HCT116 (cell line): ENCODE results near the gene SLC27A5. TPM values are rescaled to one million over a fixed set of nuclear protein-coding genes. Genes with fewer than 3 reads are reported as not detected.

ENCODE experiments used
- ATAC-seq: fragments of 200-7000 bp; cut with Tn5 transposase; 2 replicates; pipeline ENCODE4 v1.9.1; 2020; ENCODE audit warnings: mild to moderate bottlenecking, moderate library complexity
- BruUV-seq: library from RNA; stranded (reverse); fragments of 400-500 nt; replicated peaks from 2 replicates; lab custom pipeline; 2021; lab: Mats Ljungman, UMichigan
- CTCF ChIA-PET: fragments of 300-600 bp; sonication (Branson Sonifier 250); formaldehyde crosslinking; loops from one replicate; lab custom pipeline; 2021; ENCODE audit warnings: antibody characterized with exemption; lab: Charles Lee
- POLR2A ChIA-PET: fragments of 300-600, 350-600 bp; sonication (Branson Sonifier 250); formaldehyde crosslinking; loops from one replicate; lab custom pipeline; 2021; ENCODE audit warnings: antibody characterized with exemption; lab: Charles Lee
- RAD21 ChIA-PET, 2 experiments: fragments of 300-600 bp; sonication (Branson Sonifier 250); formaldehyde crosslinking; loops; one replicate each; lab custom pipeline; 2023; ENCODE audit warnings: low total read pairs in 2 of 2; ENCODE audit not compliant: uncharacterized antibody in 2 of 2, unreplicated experiment in 2 of 2, low non-redundant PET in 1 of 2; lab: Charles Lee
- DNase-seq: peaks from one replicate; pipeline ENCODE4 v3.0.0-alpha.2; 2010; ENCODE audit warnings: low read depth, low spot score
- H2AFZ ChIP-seq: fragments of 200-600 bp; shearing (Covaris generic), sonication (generic); 2 replicates; pipeline ENCODE4 v1.6.1; 2017; ENCODE audit warnings: low read depth, mixed run types, mixed read lengths, antibody characterized with exemption, low read length; ENCODE audit not compliant: poor library complexity, severe bottlenecking
- H3K27ac ChIP-seq: 2 replicates; pipeline ENCODE4 v1.5.1; 2012; ENCODE audit warnings: low read depth, low read length
- H3K27me3 ChIP-seq: fragments of 200-600 bp; sonication (generic); 2 replicates; pipeline ENCODE4 v1.6.1; 2016; ENCODE audit warnings: mixed run types, low read length, mixed read lengths; ENCODE audit not compliant: insufficient read depth
- H3K36me3 ChIP-seq, 2 experiments: fragments of 200-500 bp in 1 of 2; fragments of 200-600 bp in 1 of 2; sonication (Bioruptor generic) in 1 of 2; sonication (generic) in 1 of 2; 2 replicates each; pipeline versions ENCODE4 v1.5.1 to v1.6.1; 2014 to 2016; ENCODE audit warnings: low read length in 2 of 2, inconsistent platforms in 1 of 2, mixed read lengths in 1 of 2, mixed run types in 1 of 2; ENCODE audit not compliant: insufficient read depth in 2 of 2, control insufficient read depth in 1 of 2
- H3K4me1 ChIP-seq, 2 experiments: fragments of 200-600 bp in 1 of 2; sonication (generic) in 1 of 2; 2 replicates each; pipeline versions ENCODE4 v1.5.1 to v1.6.1; 2012 to 2017; ENCODE audit warnings: low read length in 2 of 2, inconsistent platforms in 1 of 2, mild to moderate bottlenecking in 1 of 2, mixed read lengths in 1 of 2, mixed run types in 1 of 2, moderate library complexity in 1 of 2; ENCODE audit not compliant: insufficient read depth in 2 of 2, control insufficient read depth in 1 of 2
- H3K4me2 ChIP-seq: fragments of 200-600 bp; sonication (generic); 2 replicates; pipeline ENCODE4 v1.6.1; 2017; ENCODE audit warnings: mixed run types, low read length, mixed read lengths
- H3K4me3 ChIP-seq, 2 experiments: fragments of 200-600 bp in 1 of 2; sonication (generic) in 1 of 2; replicated peaks in 1 of 2; 2 replicates each; pipeline ENCODE4 v1.5.1; 2011 to 2016; ENCODE audit warnings: low read length in 2 of 2, control low read depth in 1 of 2, low read depth in 1 of 2, mild to moderate bottlenecking in 1 of 2, mixed read lengths in 1 of 2, mixed run types in 1 of 2
- H3K79me2 ChIP-seq: fragments of 200-600 bp; sonication (generic); 2 replicates; pipeline ENCODE4 v1.6.1; 2017; ENCODE audit warnings: mild to moderate bottlenecking, mixed run types, low read length, moderate library complexity, mixed read lengths; ENCODE audit not compliant: insufficient read depth
- H3K9ac ChIP-seq: fragments of 200-600 bp; sonication (generic); 2 replicates; pipeline ENCODE4 v1.6.1; 2016; ENCODE audit warnings: low read length, mixed read lengths
- H3K9me2 ChIP-seq: fragments of 200-600 bp; sonication (generic), shearing (Covaris generic); 2 replicates; pipeline ENCODE4 v1.6.1; 2017; ENCODE audit warnings: mixed run types, mild to moderate bottlenecking, moderate library complexity; ENCODE audit not compliant: insufficient read depth
- H3K9me3 ChIP-seq, 2 experiments: fragments of 200-500 bp in 1 of 2; fragments of 200-600 bp in 1 of 2; sonication (Bioruptor generic) in 1 of 2; sonication (generic) in 1 of 2; 2 replicates each; pipeline ENCODE4 v1.6.1; 2014 to 2017; ENCODE audit warnings: low read length in 2 of 2, mixed read lengths in 2 of 2, inconsistent platforms in 1 of 2, low read depth in 1 of 2, mild to moderate bottlenecking in 1 of 2, mixed run types in 1 of 2, moderate library complexity in 1 of 2; ENCODE audit not compliant: control insufficient read depth in 1 of 2, insufficient read depth in 1 of 2
- H4K20me1 ChIP-seq: fragments of 200-600 bp; sonication (generic), shearing (Covaris generic); 2 replicates; pipeline ENCODE4 v1.6.1; 2017; ENCODE audit warnings: mixed run types, mild to moderate bottlenecking, moderate library complexity; ENCODE audit not compliant: insufficient read depth
- CEBPB ChIP-seq: IDR thresholded peaks from 2 replicates; pipeline ENCODE4 v1.6.1; 2012; ENCODE audit warnings: low read depth
- EGR1 ChIP-seq: IDR thresholded peaks from 2 replicates; pipeline ENCODE4 v1.6.1; 2012; ENCODE audit warnings: low read depth
- ELF1 ChIP-seq: IDR thresholded peaks from 2 replicates; pipeline ENCODE4 v1.6.1; 2012; ENCODE audit warnings: low read depth, borderline replicate concordance
- EZH2 ChIP-seq: fragments of 200-600 bp; sonication (generic); IDR thresholded peaks from 2 replicates; pipeline ENCODE4 v1.6.1; 2017; ENCODE audit warnings: antibody characterized with exemption, mixed run types
- EZH2phosphoT487 ChIP-seq: fragments of 200-600 bp; IDR thresholded peaks from 2 replicates; pipeline ENCODE4 v1.6.1; 2018; ENCODE audit warnings: antibody characterized with exemption, borderline replicate concordance
- FOSL1 ChIP-seq: IDR thresholded peaks from 2 replicates; pipeline ENCODE4 v1.6.1; 2012; ENCODE audit warnings: low read depth
- POLR2A ChIP-seq: IDR thresholded peaks from 2 replicates; pipeline ENCODE4 v1.7.0; 2011; ENCODE audit warnings: borderline replicate concordance; ENCODE audit not compliant: insufficient read depth, insufficient read length; ENCODE audit errors: extremely low read depth
- POLR2AphosphoS5 ChIP-seq: IDR thresholded peaks from 2 replicates; pipeline ENCODE4 v1.6.1; 2011; ENCODE audit warnings: mild to moderate bottlenecking, low read depth, low read length, moderate library complexity
- RAD21 ChIP-seq: IDR thresholded peaks from 2 replicates; pipeline ENCODE4 v1.6.1; 2012; ENCODE audit warnings: low read depth, mild to moderate bottlenecking
- SIN3A ChIP-seq: IDR thresholded peaks from 2 replicates; pipeline ENCODE4 v1.6.1; 2012; ENCODE audit warnings: low read depth
- SP1 ChIP-seq: IDR thresholded peaks from 2 replicates; pipeline ENCODE4 v1.6.1; 2012; ENCODE audit warnings: low read depth
- TCF7L2 ChIP-seq: IDR thresholded peaks from 2 replicates; pipeline ENCODE4 v1.7.0; 2011; ENCODE audit warnings: borderline replicate concordance, inconsistent platforms; ENCODE audit not compliant: insufficient read depth, insufficient read length; ENCODE audit errors: extremely low read depth
- YY1 ChIP-seq: IDR thresholded peaks from 2 replicates; pipeline ENCODE4 v1.6.1; 2011; ENCODE audit warnings: low read length, low read depth, moderate library complexity, mild to moderate bottlenecking; ENCODE audit not compliant: insufficient replicate concordance; ENCODE audit errors: extremely low read depth
- ZNF274 ChIP-seq: fragments of 200-500 bp; sonication (Bioruptor generic); IDR thresholded peaks from 2 replicates; pipeline ENCODE4 v1.6.1; 2014; ENCODE audit warnings: mild to moderate bottlenecking, low read depth, low read length, inconsistent platforms
- intact Hi-C: fragments of 100-400 bp; cut with micrococcal nuclease; formaldehyde crosslinking; loops from 2 replicates; pipeline ENCODE4 v1.10.0; 2022
- total RNA-seq: library from RNA; stranded (reverse); gene quantifications from one replicate; pipeline ENCODE4 v1.2.1, GENCODE V29; 2021; ENCODE audit not compliant: unreplicated experiment
- TF ChIP-seq, protein P1 (sequence below): IDR thresholded peaks from 2 replicates; pipeline ENCODE4 v1.6.1; 2012
- TF ChIP-seq, protein P2 (sequence below), 3 experiments: fragments of 200-600 bp in 1 of 3; sonication (generic) in 1 of 3; IDR thresholded peaks in 2 of 3; conservative IDR thresholded peaks in 1 of 3; 2 replicates each; pipeline ENCODE4 v1.5.1; 2012 to 2017; ENCODE audit warnings: low read depth in 2 of 3, low read length in 2 of 3, antibody characterized with exemption in 1 of 3, borderline replicate concordance in 1 of 3, control low read depth in 1 of 3, mild to moderate bottlenecking in 1 of 3, mixed read lengths in 1 of 3, mixed run types in 1 of 3, moderate library complexity in 1 of 3; ENCODE audit not compliant: insufficient read depth in 1 of 3
- TF ChIP-seq, protein P3 (sequence below): IDR thresholded peaks from 2 replicates; pipeline ENCODE4 v1.6.1; 2012
- TF ChIP-seq, protein P4 (sequence below): IDR thresholded peaks from 2 replicates; pipeline ENCODE4 v1.6.1; 2012; ENCODE audit warnings: low read depth
- TF ChIP-seq, protein P5 (sequence below): IDR thresholded peaks from 2 replicates; pipeline ENCODE4 v1.6.1; 2011; ENCODE audit warnings: mild to moderate bottlenecking, low read length, moderate library complexity; ENCODE audit not compliant: insufficient replicate concordance; ENCODE audit errors: extremely low read depth

Gene SLC27A5
- total RNA-seq, 1 experiment from 2014 or later: 27.1 TPM

DNA sequence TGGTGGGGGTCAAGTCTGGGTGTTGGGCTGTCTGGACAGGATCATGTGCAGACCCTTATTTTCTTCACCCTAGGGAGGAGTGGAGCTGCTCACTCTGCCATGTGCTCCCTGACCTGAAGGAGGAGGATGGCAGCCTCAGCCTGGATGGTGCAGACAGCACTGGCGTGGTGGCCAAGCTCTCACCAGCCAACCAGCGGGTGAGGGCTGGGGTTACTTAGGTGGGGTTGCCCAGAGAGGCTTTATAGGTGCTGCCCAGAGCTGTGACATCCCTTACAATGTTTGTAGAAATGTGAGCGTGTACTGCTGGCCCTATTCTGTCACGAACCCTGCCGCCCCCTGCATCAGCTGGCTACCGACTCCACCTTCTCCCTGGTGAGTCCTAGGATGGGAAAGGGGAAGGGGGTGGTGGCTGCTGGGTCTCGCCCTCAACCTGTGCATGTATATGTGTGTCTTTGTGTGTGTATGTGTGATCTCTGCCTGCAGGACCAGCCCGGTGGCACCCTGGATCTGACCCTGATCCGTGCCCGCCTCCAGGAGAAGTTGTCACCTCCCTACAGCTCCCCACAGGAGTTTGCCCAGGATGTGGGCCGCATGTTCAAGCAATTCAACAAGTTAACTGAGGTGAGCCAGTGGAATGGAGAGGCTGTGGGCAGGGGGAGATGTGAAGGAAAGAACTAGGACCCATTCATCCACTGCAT, 38.0 kb upstream of the SLC27A5 start:
- DNase-seq (no peak), ATAC-seq (no peak)
- H3K27ac ChIP-seq: peak overlapping the region; percentile 10; the same call in 1 of the 2 replicates
- RAD21 ChIA-PET: no interaction called here
- H3K36me3 ChIP-seq: peaks cover 52 to 65% of the 10 kb centered on the region in 2 experiments; a peak in 3 of 4 replicates
- no TSS peak for BruUV-seq
- CTCF ChIA-PET: no interaction called here
- H3K9me2 ChIP-seq: no peaks in the 10 kb centered on the region
- peaks cover 83% of the 10 kb centered on the region for H3K79me2 ChIP-seq
- H3K4me2 ChIP-seq: no peak overlapping the region
- intact Hi-C loops: no loop called here
- H3K9me3 ChIP-seq: no peaks in the 10 kb centered on the region
- POLR2A ChIA-PET: interaction anchor here (0.8 kb wide), 1 partner anchor 10 kb away, joined by 3 read pairs; no protein-coding TSS in a partner anchor
- H4K20me1 ChIP-seq: peaks cover 32% of the 10 kb centered on the region; the same call in 1 of the 2 replicates
- peaks cover 19 to 27% of the 10 kb centered on the region in 2 experiments; a peak in 3 of 4 replicates for H3K4me1 ChIP-seq
- no peak overlapping the region for H3K9ac ChIP-seq
- no peaks in the 10 kb centered on the region for H3K27me3 ChIP-seq
- H2AFZ ChIP-seq: no peak overlapping the region
- no peak overlapping the region for H3K4me3 ChIP-seq
- TF ChIP-seq SP1 (no peak), YY1 (no peak), POLR2AphosphoS5 (no peak), FOSL1 (no peak), EGR1 (no peak), TCF7L2 (no peak), CEBPB (no peak), EZH2 (no peak), SIN3A (no peak), POLR2A (no peak), EZH2phosphoT487 (no peak), RAD21 (no peak), ZNF274 (no peak), ELF1 (no peak)
- TF ChIP-seq, protein P1, sequence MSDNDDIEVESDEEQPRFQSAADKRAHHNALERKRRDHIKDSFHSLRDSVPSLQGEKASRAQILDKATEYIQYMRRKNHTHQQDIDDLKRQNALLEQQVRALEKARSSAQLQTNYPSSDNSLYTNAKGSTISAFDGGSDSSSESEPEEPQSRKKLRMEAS: no peak
- TF ChIP-seq, protein P2, sequence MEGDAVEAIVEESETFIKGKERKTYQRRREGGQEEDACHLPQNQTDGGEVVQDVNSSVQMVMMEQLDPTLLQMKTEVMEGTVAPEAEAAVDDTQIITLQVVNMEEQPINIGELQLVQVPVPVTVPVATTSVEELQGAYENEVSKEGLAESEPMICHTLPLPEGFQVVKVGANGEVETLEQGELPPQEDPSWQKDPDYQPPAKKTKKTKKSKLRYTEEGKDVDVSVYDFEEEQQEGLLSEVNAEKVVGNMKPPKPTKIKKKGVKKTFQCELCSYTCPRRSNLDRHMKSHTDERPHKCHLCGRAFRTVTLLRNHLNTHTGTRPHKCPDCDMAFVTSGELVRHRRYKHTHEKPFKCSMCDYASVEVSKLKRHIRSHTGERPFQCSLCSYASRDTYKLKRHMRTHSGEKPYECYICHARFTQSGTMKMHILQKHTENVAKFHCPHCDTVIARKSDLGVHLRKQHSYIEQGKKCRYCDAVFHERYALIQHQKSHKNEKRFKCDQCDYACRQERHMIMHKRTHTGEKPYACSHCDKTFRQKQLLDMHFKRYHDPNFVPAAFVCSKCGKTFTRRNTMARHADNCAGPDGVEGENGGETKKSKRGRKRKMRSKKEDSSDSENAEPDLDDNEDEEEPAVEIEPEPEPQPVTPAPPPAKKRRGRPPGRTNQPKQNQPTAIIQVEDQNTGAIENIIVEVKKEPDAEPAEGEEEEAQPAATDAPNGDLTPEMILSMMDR (IDR thresholded peaks at IDR 0.05 in 2 of 3, conservative IDR thresholded peaks at IDR 0.05 in 1 of 3; ENCODE audit: borderline replicate concordance in 1 of 3, insufficient read depth in 1 of 3, low read depth in 2 of 3, low read length in 2 of 3): no peak
- TF ChIP-seq, protein P3, sequence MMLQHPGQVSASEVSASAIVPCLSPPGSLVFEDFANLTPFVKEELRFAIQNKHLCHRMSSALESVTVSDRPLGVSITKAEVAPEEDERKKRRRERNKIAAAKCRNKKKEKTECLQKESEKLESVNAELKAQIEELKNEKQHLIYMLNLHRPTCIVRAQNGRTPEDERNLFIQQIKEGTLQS: no peak
- TF ChIP-seq, protein P4, sequence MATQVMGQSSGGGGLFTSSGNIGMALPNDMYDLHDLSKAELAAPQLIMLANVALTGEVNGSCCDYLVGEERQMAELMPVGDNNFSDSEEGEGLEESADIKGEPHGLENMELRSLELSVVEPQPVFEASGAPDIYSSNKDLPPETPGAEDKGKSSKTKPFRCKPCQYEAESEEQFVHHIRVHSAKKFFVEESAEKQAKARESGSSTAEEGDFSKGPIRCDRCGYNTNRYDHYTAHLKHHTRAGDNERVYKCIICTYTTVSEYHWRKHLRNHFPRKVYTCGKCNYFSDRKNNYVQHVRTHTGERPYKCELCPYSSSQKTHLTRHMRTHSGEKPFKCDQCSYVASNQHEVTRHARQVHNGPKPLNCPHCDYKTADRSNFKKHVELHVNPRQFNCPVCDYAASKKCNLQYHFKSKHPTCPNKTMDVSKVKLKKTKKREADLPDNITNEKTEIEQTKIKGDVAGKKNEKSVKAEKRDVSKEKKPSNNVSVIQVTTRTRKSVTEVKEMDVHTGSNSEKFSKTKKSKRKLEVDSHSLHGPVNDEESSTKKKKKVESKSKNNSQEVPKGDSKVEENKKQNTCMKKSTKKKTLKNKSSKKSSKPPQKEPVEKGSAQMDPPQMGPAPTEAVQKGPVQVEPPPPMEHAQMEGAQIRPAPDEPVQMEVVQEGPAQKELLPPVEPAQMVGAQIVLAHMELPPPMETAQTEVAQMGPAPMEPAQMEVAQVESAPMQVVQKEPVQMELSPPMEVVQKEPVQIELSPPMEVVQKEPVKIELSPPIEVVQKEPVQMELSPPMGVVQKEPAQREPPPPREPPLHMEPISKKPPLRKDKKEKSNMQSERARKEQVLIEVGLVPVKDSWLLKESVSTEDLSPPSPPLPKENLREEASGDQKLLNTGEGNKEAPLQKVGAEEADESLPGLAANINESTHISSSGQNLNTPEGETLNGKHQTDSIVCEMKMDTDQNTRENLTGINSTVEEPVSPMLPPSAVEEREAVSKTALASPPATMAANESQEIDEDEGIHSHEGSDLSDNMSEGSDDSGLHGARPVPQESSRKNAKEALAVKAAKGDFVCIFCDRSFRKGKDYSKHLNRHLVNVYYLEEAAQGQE: no peak
- TF ChIP-seq, protein P5, sequence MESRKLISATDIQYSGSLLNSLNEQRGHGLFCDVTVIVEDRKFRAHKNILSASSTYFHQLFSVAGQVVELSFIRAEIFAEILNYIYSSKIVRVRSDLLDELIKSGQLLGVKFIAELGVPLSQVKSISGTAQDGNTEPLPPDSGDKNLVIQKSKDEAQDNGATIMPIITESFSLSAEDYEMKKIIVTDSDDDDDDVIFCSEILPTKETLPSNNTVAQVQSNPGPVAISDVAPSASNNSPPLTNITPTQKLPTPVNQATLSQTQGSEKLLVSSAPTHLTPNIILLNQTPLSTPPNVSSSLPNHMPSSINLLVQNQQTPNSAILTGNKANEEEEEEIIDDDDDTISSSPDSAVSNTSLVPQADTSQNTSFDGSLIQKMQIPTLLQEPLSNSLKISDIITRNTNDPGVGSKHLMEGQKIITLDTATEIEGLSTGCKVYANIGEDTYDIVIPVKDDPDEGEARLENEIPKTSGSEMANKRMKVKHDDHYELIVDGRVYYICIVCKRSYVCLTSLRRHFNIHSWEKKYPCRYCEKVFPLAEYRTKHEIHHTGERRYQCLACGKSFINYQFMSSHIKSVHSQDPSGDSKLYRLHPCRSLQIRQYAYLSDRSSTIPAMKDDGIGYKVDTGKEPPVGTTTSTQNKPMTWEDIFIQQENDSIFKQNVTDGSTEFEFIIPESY: no peak
